Stimulated activated CD4-positive, alpha-beta T cell treated with anti-CD3 and anti-CD28 coated beads, Interleukin-15, amount 100 ng/mL, for 24 hours (primary cell): ENCODE results near the gene ZNF273.
"Not testable (repeated sequence)": the region's sequence is repeated elsewhere in the genome, so short reads cannot be mapped to it uniquely, and the experiment has no call there.

Experiments used
- DNase-seq: peaks from one replicate; pipeline ENCODE4 v3.0.0-alpha.2; 2020

ZNF273 gene

GRCh38 chr7:64947252-64948000, 44.4 kb downstream of the ZNF273 start:
- DNase-seq = no peak

- not testable (repeated sequence) for DNase-seq
Measured at GRCh38 chr7:64948774-64949173, 45.7 kb downstream of the ZNF273 start.

- not testable (repeated sequence) for DNase-seq
Measured at GRCh38 chr7:64950673-64951072, 47.6 kb downstream of the ZNF273 start.

- no peak for DNase-seq
Measured at GRCh38 chr7:64951250-64951848, 48.3 kb downstream of the ZNF273 start.

GRCh38 chr7:64959072-64959747, 56.1 kb downstream of the ZNF273 start:
- DNase-seq = no peak

GRCh38 chr7:64965594-64965993, 62.5 kb downstream of the ZNF273 start:
- DNase-seq = no peak

GRCh38 chr7:64978497-64979203, 75.6 kb downstream of the ZNF273 start:
- DNase-seq = no peak
